Stimulated activated CD4-positive, alpha-beta T cell treated with anti-CD3 and anti-CD28 coated beads, Interleukin-4, amount 100 ng/mL, for 1 hour (primary cell): ENCODE measurements around the gene PTK7.
"Not testable (repeated sequence)": the region's sequence is repeated elsewhere in the genome, so short reads cannot be mapped to it uniquely, and the experiment has no call there.

Experiments used
- DNase-seq: peaks from one replicate; pipeline ENCODE4 v3.0.0-alpha.2; 2020

PTK7 gene

DNA sequence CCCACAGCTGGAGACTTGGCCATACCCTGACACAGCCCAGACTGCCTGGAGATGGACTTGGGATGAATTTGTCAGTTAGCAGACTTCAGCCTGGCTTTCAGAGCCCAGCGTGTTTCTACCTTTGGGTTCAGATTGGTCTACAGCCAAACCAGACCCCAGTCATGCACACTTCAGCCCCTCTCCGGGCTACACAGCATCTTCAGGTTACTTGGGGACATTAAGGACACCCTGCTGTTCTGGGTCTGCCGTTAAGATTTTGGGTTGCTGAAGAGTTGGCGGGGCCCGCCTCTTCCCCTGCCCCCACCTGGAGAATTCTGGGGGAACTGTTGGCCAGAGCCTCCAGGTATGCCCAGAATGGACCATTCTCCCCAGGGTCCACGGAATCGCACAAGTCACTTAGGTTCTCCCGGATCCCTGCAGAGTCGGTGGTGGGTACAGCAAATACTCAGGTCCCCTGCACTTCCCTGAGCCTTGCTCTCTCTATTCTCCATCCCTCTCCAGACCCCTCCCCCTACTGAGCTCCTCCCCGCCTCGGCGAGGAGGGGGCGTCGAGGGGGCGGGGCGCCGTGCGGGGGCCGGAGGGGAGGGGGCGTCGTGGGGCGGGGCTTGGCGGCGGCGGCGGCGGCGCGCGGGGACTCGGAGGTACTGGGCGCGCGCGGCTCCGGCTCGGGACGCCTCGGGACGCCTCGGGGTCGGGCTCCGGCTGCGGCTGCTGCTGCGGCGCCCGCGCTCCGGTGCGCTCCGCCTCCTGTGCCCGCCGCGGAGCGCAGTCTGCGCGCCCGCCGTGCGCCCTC lies at the start of gene PTK7:
Gene PTK7 (plus strand): TSS at position 645 of the 794 bp plus-strand sequence. CDS start 175 bp downstream, outside the sequence.
- DNase-seq, result peak; percentile 43

DNA sequence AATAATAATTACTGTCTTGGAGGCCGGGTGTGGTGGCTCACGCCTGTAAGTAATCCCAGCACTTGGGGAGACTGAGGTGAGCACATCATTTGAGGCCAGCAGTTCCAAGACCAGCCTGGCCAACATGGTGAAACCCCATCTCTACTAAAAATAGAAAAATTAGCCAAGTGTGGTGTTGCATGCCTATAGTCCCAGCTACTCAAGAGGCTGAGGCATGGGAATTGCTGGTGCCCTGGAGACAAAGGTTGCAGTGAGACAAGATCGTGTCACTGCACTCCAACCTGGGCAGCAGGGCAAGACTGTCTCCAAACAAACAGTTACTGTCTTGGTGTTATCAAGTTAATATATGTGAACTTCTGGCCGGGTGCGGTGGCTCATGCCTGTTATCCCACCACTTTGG lies 49.7 kb upstream of the PTK7 start:
- DNase-seq, result no peak

DNA sequence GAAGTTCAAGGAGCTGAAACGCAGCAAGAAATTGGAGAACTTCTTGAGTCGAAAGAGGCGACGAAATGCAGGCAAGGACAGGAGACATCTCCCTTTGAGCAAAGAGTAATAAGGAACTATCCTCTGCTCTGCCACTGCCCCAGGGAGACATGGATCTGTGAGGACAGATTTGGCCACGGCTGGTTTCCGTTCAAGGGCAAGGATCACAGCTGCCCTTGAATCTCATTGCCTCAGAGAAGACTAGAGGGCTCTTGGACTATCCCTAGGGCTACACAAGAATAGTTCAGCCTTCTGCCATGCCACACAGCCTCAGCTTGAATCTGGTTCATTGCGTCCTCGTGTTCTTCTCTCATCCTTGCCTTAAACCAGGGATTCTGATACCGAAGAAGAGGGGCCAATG lies 47.0 kb upstream of the PTK7 start:
- DNase-seq, result no peak

DNA sequence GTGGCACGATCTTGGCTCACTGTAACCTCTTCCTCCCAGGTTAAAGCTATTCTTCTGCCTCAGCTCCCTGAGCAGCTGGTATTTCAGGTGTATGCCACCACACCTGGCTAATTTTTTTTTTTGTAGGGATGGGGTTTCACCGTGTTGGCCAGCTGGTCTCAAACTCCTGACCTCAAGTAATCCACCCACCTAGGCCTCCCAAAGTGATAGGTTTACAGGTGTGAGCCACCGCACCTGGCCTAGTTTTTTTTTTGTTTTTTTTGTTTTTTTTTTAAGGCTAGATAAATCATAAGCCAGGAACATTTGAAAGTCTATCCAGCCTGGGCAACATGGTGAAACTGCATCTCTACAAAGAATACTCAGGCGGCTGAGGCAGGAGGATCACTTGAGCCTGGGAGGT lies 43.8 kb upstream of the PTK7 start:
- DNase-seq, result no peak

DNA sequence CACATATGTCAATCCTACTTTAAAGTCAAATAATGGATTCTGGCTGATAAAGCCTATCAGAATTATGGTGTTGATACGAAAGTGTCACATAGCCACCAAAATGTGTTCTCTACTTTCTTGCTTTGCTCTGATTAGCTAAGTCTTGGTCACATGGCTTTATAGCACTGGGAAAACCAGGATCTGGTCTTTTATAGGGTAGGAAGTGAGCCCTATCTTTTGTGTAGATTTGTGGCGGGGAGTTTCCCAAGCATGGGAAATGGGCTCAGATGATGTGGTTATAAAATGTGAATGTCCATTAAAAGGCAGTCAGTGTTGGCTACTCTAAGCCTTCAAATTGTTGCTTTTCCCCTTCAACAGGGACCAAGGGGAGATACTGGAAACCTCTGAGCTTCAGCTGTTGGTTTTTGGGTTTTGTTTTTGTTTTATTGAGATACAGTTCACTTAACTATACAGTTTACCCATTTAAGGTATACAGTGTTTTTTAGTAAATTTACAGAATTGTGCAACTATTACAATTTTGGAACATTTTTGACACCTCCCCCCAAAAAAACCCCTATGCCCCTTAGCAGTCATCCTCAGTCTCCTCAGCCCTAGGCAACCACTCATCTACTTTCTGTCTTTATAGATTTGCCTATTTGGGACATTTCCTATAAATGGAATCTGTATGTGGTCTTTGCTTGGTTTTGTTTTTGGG lies 42.5 kb upstream of the PTK7 start:
- DNase-seq, result no peak

DNA sequence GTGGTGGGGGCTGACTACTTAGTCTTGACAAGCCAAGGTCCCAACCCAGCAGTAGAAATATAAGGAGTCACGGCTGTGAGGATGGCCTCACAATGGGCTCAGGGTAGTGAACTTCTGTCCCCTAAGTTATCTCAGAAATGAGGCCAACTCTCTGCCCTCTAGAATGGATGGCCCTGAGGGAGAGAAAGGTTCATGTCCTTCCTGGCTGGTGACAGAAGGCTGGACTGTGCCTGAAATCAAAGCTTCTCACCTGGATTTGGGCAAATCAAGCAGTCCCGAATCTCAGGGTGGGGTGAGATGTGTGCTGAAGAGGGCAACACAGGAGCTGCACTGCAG lies 42.0 kb upstream of the PTK7 start:
- no peak for DNase-seq

DNA sequence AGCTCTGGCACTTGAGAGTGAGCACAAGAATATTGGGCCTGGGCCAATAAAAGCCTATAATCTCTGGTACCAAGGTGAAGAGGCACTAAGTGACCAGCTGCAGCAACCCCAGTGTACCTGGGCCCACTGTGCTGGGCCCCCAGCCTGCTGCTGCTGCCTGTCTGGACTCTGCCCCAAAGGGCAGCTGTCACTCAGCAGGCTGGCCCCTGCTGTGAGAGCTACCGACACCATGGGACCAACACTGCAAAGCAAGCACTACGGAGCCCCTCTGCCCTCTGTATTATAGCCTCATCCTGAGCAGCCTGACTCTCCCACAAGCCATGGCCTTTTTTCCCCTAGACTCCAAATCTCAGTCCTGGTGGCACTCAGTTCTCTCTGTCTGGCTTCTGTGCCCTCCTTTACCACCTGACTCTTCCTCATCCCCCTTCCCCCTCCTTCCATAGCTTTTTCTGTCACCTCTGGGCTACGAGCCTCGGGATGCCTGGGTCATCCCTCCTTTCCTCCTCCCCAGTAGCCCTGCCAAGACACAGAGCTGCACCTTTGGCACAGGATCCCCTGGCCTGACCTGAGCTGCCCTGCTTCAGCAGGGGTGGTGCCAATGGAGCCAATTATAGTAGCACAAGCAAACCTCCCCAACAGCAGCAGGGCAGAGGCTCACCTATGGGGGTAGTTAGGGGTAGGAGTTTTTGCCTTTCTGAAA lies 40.5 kb upstream of the PTK7 start:
- no peak for DNase-seq

DNA sequence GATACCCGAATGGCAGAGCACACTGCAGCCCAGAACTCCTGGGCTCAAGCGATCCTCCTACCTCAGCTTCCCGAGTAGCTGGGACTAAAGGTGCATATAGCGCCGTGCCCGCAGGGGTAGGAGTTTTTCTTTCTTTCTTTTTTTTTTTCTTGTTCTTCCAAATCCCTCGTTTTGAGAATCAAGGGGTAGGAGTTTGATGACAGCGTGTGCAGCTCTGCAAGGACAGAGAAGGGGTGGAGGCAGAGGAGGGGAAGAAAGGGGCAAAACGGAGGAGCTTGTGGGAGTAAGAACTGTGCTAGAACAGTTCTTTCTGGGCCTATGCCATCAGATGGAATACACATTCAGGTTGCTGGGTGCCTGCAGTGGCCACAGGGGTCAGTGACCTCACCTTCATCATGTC lies 39.4 kb upstream of the PTK7 start:
- no peak for DNase-seq

DNA sequence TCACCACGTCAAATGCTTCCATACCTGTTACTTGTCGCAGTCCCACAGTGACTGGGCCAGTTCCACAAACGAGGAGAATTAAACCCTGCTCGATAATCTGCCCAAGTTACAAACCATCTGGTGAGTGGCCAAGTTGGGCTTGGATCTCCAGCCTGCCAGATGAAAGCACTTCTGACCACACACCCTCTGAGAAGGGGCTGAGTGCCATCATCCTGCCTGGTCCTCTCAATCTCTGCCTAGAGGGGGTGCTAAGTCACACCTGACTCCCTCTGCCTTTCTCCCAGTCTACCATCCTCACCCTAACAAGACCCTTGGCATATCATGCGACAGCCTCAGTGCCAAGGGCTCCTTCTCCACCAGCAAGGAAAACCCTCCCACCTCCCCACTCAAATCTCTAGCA lies 38.9 kb upstream of the PTK7 start:
- DNase-seq, result no peak

DNA sequence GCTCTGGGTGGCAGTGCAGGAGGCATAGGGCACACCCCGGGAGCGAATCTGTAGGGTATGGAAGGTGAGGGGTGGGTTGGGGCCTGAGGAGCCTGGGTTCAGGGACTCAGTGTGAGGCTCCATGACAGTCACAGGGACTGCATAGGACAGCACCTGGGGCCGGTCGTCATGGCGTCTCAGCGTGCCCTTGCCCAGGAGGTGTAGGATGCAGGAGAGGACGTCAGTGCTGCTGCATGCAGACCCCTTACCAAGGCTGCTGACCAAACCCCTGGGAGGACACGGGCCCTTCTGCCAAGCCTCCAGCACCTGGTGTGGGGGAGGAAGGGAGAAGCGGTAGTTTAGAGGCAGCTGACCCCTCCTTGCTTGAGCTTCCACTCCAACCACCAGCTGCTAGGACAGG lies 38.4 kb upstream of the PTK7 start:
- DNase-seq, result no peak

DNA sequence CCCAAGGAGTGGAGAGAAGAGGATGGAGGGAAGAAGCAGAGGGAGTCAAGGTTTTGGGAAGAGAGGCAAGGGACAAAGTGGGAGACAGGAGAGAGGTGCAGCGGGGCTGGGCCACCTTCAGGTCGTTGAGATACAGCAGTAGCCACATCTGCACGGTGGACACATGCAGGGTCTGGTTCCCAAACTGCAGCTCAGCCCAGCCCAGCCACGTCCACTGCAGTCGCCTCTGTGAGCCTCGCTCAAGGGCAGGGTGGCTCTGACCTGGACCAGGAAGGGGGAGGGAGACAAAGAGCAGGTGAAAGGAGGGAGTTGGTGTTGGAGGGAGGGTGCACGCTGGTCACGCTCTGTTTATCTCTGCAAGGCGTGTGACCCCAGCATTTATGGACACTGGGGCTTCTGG lies 37.4 kb upstream of the PTK7 start:
- no peak for DNase-seq

DNA sequence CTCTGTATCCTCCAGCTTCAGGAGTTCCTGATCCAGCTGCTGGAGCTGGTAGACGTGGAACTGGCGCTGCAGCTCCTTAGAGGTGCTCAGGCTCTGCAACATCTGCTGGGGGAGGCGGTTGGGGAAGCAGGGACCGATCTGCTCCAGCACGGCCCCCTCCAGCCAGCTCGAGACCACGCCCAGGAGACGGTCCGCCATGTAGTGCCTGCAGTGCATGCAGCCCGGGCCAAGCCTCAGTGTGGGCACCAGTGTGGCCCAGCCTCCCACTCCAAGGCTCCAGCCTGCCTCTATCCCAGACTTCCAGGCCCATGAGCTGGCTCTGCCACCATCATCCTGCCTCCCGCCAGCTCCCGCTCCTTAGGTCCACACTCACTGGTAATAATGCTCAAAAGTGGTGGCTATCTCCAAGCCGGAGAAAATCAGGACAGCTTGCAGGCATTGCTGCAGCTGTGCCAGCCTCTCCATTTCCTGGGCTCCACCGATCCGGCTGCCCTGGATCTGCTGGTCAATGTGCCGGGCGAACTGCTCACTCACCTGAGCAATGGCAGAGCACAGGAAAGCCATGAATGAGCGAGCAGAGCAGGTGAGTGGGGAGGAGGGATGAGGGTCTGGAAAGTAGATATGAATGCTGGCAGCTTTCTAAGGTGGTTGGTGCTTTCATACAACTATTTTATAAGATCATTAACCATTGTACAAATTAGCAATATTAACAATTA lies 35.4 kb upstream of the PTK7 start:
- DNase-seq, result no peak

DNA sequence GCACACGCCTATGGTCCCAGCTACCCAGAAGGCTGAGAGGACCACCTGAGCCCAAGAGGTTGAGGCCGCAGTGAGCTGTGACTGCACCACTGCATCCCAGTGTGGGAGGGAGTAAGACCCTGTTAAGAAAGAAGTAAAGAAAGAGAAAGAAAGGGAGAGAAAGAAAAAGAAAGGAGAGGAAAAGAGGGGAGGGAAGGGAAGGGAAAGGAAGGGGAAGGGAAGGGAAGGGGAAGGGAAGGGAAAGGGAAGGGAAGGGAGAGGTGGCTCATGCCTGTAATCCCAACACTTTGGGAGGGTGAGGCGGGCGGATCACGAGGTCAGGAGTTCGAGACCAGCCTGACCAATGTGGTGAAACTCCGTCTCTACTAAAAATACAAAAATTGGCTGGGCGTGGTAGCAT lies 34.6 kb upstream of the PTK7 start:
- not testable (repeated sequence) for DNase-seq

DNA sequence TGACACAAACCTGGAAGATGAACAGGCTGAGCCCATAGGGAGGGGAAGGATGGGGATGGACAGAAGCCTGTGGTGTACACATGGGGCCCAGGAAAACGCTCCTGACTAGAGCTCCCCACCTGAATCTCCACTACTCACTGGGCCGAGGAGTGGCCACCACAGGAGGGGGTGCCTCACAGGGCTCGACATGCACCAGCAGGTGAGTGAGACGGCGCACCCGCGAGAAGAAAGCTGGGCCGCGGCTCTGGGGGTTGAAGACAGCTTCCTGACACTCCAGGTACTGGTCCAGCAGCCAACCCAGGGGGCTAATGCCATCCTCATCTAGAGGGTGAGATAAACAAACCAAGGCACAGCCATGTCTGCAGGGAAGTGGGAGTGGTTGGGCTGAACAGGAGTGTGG lies 32.8 kb upstream of the PTK7 start:
- DNase-seq, result no peak

DNA sequence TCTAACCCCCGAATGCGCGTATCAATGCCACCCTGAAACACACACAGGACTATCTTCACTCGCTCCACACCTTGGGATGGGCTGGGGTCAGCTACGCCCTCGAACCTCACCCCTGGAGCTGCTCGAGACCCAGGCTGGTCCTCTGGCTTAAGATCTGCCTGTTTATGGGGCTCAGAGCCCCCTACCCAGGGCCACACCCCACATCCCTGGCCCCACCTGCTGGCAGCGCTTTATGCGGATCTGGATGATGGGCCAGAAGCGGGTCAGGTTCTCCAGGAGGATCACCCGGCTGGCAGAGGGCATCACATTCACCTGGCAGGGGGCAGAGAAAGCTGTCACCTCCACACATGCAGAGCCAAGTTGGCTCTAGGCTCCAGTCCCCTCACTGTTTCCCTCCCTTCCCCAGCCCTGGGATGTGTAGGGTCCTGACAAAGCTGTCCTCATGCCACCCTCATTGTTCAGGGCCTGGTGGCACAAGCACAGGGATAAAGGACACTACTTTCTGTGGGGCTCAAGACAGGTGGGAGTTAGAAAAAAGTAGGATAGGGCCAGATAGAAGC lies 30.7 kb upstream of the PTK7 start:
- DNase-seq, result no peak

DNA sequence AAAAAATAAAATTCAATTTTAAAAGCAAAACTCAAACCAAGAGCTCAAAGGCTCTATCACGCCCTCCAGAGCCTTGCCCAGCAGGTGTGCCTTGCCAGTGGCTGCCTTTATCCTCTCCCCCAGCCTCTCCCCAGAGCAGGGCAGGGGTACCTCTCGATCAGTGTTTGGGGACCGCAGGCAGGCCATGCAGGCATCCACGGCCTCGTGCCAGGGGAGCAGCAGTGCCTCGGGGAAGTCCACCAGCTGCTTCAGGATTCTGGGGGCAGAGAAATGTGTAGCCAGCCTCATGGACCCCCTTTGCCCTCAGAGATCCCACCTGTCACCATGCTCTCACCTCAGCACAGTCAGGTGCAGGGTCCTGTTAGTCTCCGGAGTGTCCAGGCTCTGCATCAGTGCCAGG lies 28.1 kb upstream of the PTK7 start:
- no peak for DNase-seq

DNA sequence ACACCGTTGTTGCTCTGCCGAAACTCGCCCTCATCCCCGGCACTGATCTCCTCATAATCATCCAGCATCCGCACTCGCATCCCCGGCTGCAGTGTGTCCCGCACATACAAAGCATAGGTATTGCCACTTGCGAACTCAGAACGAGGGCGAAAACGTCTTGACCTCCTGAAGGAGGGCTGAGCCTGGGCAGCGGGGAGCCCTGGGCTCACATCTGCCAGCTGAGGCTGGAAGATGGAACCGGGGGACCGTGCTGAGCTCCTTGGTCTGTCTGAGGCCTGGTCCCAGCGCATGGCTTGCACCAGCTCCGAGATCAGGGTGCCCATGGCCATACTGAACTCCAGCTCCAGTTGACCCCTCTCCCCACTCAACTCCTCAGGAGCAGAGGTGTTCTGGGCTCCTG lies 25.1 kb upstream of the PTK7 start:
- no peak for DNase-seq

DNA sequence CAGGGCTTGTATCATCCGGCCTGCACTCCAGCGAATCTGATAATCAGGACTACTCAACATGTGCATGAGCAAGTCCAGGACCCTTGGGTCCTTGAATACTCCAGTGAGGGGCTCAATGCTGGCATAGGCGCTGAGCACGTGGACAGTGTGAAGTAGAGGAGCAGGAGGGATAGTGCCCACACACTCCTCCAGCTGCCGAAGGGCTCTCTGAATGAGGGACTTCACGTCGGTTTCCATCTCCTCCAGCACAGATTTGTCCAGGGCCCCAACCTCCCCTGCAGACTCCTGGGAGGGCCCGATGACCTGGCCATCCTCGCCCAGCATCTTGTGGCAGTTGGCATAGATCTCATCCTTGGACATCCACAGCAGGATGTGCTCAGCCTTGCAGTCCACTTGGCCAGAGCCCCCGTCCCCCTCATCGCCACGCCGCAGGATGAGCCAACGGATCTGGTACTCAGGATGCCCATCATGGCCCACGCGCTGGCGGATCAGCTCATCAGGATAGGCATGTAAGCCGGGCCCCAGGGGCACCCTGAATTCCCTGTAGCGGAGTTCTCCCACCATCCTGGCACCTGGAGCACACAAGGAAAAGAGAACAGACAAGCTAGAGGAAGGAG lies 23.8 kb upstream of the PTK7 start:
- DNase-seq, result no peak

DNA sequence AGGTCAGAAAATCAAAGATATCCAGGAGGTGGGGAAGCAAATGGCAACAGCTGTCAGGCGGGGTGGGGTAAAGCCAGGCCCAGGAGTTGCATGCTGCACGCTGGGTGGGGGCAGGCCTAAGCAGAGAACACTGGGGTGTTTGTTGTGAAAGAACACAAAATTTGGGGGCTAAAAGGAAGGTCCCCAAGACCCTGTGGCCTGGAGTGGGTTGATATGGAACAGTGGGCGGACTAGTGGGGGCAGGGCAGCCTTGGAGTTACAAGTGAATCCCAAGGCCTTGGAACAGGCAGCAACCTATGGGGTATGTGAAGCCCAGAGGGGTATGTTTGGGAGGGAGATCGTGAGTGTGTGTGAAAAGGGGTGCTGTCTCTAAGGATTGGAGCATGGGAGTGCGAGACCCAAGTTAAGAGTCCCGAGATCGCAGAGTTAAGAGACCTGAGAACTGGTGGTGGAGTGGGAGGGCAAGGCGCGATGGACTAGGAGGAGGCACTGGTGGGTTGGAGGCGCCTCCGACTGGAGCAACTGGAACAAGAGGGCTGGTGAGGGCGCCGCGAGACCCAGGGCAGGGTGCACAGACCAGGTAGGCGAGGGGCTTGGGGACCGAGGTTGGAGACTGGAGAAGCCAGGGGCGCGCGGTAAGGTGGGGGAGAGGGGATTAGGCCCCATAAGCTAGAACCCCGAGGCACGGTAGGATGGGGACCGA lies 23.1 kb upstream of the PTK7 start:
- peak; percentile 33 for DNase-seq

DNA sequence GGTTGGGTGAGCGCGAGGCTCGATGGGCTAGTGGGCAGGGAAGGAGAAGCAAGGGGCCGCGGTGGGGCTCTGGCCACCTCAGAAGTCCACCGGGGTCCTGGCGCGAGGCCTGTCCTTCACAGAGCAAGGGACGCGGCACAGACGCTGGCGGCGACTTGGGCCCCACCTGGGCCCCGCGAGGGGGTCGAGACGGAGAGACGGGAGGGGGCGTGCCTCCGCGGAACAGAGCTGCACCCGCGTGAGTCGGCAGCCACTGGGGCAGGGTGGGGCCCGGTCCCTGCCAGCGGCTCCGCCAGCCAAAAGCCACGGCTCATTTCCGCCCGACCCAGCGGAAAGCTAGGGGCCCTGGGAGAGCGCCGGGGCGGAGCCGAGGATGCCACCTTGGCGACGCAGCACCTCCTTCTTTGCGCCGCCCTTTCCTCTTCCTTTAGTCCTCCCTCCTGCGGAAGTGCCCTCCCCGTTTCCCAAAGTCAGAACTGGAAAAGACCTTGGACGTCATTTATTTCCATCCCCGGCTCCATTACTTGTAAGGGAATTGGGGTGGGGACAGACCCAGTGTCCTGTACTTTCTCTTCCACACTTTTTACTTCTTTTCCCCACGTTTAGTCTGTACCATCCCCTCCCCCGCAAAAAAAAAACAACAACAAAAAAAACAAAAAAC lies 22.4 kb upstream of the PTK7 start, which contains the start of gene CUL7:
Gene CUL7 (minus strand): TSS at position 307 of the 661 bp plus-strand sequence. CDS start 1,063 bp downstream, outside the sequence.
- DNase-seq, result peak; percentile 91
